K562 (cell line): ENCODE results near the gene ICAM1. TPM values are rescaled to one million over a fixed set of nuclear protein-coding genes. Genes with fewer than 3 reads are reported as not detected.

Experiments
- ATF7 ChIP-seq: fragments of 450-650 bp; IDR thresholded peaks from 2 replicates; pipeline ENCODE4 v1.7.1; 2014; ENCODE audit warnings: mild to moderate bottlenecking, moderate library complexity
- BMI1 ChIP-seq: fragments of 150-350 bp; IDR thresholded peaks from 2 replicates; pipeline ENCODE4 v1.6.1; 2014; ENCODE audit warnings: low read length
- CHD2 ChIP-seq: IDR thresholded peaks from 2 replicates; pipeline ENCODE4 v1.6.1; 2011; ENCODE audit warnings: low read depth, low read length
- DEAF1 ChIP-seq: fragments of 450-650 bp; formaldehyde crosslinking; IDR thresholded peaks from 2 replicates; pipeline ENCODE4 v1.4.0; 2020; ENCODE audit warnings: mild to moderate bottlenecking, moderate library complexity
- ESRRB ChIP-seq: fragments of 250-450 bp; sonication (Bioruptor Pico); IDR thresholded peaks from 2 replicates; pipeline ENCODE4 v1.5.0; 2020; ENCODE audit warnings: mild to moderate bottlenecking, moderate library complexity, borderline replicate concordance
- EWSR1 ChIP-seq: fragments of 450-650 bp; IDR thresholded peaks from 2 replicates; pipeline ENCODE4 v1.6.1; 2018; ENCODE audit warnings: borderline replicate concordance, mild to moderate bottlenecking, low read depth, moderate library complexity; ENCODE audit not compliant: partially characterized antibody
- HIVEP1 ChIP-seq: fragments of 250-450 bp; sonication (Bioruptor Pico); IDR thresholded peaks from 2 replicates; pipeline ENCODE4 v1.4.0; 2020; ENCODE audit warnings: mild to moderate bottlenecking
- HNRNPL ChIP-seq: fragments of 200-400 bp; formaldehyde crosslinking; IDR thresholded peaks from 2 replicates; pipeline ENCODE4 v1.6.1; 2017; ENCODE audit warnings: low read depth, mild to moderate bottlenecking, low read length
- ILF3 ChIP-seq: fragments of 450-650 bp; IDR thresholded peaks from 2 replicates; pipeline ENCODE4 v1.6.1; 2018; ENCODE audit warnings: antibody characterized with exemption, mild to moderate bottlenecking, moderate library complexity, borderline replicate concordance
- MBD2 ChIP-seq: sonication (generic); IDR thresholded peaks from 2 replicates; pipeline ENCODE4 v1.6.1; 2016; ENCODE audit warnings: low read depth, borderline replicate concordance
- MED1 ChIP-seq: sonication (generic); formaldehyde crosslinking; IDR thresholded peaks from 2 replicates; pipeline ENCODE4 v1.8.1; 2023; ENCODE audit warnings: missing genetic modification reagents, borderline replicate concordance
- MYC ChIP-seq, 2 experiments: fragments of 250-450 bp in 1 of 2; sonication (Bioruptor Pico) in 1 of 2; IDR thresholded peaks; 2 replicates each; pipeline versions ENCODE4 v1.5.1 to v1.6.1; 2012 to 2021; ENCODE audit warnings: low read depth in 2 of 2, borderline replicate concordance in 1 of 2, improper control_type of control experiment in 1 of 2, low read length in 1 of 2, mild to moderate bottlenecking in 1 of 2, moderate library complexity in 1 of 2
- POLR3G ChIP-seq: IDR thresholded peaks from 2 replicates; pipeline ENCODE4 v1.6.1; 2011; ENCODE audit not compliant: insufficient read length, insufficient replicate concordance; ENCODE audit errors: extremely low read depth
- SETDB1 ChIP-seq: IDR thresholded peaks from one replicate; pipeline ENCODE4 v1.6.1; 2012; ENCODE audit warnings: low read length, control low read depth, inconsistent platforms
- SIRT6 ChIP-seq: IDR thresholded peaks from one replicate; pipeline ENCODE4 v1.6.1; 2012; ENCODE audit warnings: low read depth, mild to moderate bottlenecking, control low read depth, inconsistent platforms, low read length, moderate library complexity
- TSC22D4 ChIP-seq: fragments of 450-650 bp; IDR thresholded peaks from 2 replicates; pipeline ENCODE4 v1.6.1; 2016; ENCODE audit warnings: missing genetic modification characterization, missing biosample characterization, control low read depth
- YBX1 ChIP-seq: fragments of 450-650 bp; IDR thresholded peaks from 2 replicates; pipeline ENCODE4 v1.7.1; 2016; ENCODE audit warnings: mild to moderate bottlenecking
- ZBTB34 ChIP-seq: fragments of 250-450 bp; sonication (Bioruptor Pico); IDR thresholded peaks from 2 replicates; pipeline ENCODE4 v1.8.0; 2021; ENCODE audit warnings: mild to moderate bottlenecking, moderate library complexity
- ZEB2 ChIP-seq: fragments of 450-650 bp; IDR thresholded peaks from 2 replicates; pipeline ENCODE4 v1.6.1; 2016
- ZNF584 ChIP-seq: fragments of 200-800 bp; sonication (Bioruptor generic); IDR thresholded peaks from 2 replicates; pipeline ENCODE4 v1.6.1; 2016; ENCODE audit warnings: low read depth, mild to moderate bottlenecking, missing genetic modification characterization, missing compliant biosample characterization
- polyA plus RNA-seq, 8 experiments: library from polyadenylated mRNA; depleted of rRNA in 4 of 8; stranded (reverse) in 5 of 8; unstranded in 3 of 8; fragments of >200 nt; fragmentation: Nextera tagmentation in 2 of 8; fragmentation: Illumina TruSeq in 1 of 8; extraction: Ambion mirVana in 2 of 8; extraction: Trizol in 1 of 8; gene quantifications; 2 replicates each; pipeline versions ENCODE4 v1.2.1 to v1.2.3, GENCODE V29; 2011 to 2014; ENCODE audit warnings: inconsistent platforms in 1 of 8, missing spikeins in 1 of 8
- total RNA-seq, 7 experiments: library from RNA; depleted of rRNA in 6 of 7; stranded (reverse); fragments of >200 nt in 6 of 7; fragmentation: Illumina TruSeq in 2 of 7; extraction: Trizol in 2 of 7; gene quantifications; 2 replicates each; pipeline versions ENCODE4 v1.2.1 to v1.2.3, GENCODE V29; 2011 to 2021; ENCODE audit warnings: low replicate concordance in 1 of 7
- TF ChIP-seq, protein P1 (sequence below), 2 experiments: fragments of 450-650 bp; IDR thresholded peaks; 2 replicates each; pipeline ENCODE4 v1.6.1; 2018; ENCODE audit warnings: mild to moderate bottlenecking in 2 of 2, low read depth in 1 of 2; ENCODE audit not compliant: partially characterized antibody in 2 of 2

The ICAM1 gene
- total and polyA plus RNA-seq, 9 of the 15 experiments (the other 6 are each of a cell fraction or from before 2014, with no cell fraction given): 2.3 to 24.4 (median 13.4) TPM

DNA sequence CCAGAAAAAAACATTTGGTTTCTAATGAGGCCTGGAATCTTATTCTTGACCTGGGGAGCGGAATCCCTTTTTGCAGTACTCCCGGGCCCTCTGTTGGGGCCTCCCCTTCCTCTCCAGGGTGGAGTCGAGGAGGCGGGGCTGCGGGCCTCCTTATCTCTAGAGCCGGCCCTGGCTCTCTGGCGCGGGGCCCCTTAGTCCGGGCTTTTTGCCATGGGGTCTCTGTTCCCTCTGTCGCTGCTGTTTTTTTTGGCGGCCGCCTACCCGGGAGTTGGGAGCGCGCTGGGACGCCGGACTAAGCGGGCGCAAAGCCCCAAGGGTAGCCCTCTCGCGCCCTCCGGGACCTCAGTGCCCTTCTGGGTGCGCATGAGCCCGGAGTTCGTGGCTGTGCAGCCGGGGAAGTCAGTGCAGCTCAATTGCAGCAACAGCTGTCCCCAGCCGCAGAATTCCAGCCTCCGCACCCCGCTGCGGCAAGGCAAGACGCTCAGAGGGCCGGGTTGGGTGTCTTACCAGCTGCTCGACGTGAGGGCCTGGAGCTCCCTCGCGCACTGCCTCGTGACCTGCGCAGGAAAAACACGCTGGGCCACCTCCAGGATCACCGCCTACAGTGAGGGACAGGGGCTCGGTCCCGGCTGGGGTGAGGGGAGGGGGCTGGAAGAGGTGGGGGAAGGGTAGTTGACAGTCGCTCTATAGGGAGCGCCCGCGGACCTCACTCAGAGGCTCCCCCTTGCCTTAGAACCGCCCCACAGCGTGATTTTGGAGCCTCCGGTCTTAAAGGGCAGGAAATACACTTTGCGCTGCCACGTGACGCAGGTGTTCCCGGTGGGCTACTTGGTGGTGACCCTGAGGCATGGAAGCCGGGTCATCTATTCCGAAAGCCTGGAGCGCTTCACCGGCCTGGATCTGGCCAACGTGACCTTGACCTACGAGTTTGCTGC, 16.1 kb downstream of the ICAM1 start, which contains the start of gene ICAM4 (continued):
- no peak for TF ChIP-seq ZNF584
- TF ChIP-seq ESRRB: no peak
- peak; percentile 41; the same call in 1 of the 2 replicates for TF ChIP-seq MBD2
- TF ChIP-seq ZBTB34: no peak
- TF ChIP-seq TSC22D4 (tag): no peak
- TF ChIP-seq CHD2: no peak
- no peak for TF ChIP-seq BMI1
- TF ChIP-seq HNRNPL: no peak
- no peak for TF ChIP-seq EWSR1
- no peak for TF ChIP-seq ZEB2
- TF ChIP-seq MED1 (CRISPR knock-in tag): no peak
- TF ChIP-seq, protein P1, sequence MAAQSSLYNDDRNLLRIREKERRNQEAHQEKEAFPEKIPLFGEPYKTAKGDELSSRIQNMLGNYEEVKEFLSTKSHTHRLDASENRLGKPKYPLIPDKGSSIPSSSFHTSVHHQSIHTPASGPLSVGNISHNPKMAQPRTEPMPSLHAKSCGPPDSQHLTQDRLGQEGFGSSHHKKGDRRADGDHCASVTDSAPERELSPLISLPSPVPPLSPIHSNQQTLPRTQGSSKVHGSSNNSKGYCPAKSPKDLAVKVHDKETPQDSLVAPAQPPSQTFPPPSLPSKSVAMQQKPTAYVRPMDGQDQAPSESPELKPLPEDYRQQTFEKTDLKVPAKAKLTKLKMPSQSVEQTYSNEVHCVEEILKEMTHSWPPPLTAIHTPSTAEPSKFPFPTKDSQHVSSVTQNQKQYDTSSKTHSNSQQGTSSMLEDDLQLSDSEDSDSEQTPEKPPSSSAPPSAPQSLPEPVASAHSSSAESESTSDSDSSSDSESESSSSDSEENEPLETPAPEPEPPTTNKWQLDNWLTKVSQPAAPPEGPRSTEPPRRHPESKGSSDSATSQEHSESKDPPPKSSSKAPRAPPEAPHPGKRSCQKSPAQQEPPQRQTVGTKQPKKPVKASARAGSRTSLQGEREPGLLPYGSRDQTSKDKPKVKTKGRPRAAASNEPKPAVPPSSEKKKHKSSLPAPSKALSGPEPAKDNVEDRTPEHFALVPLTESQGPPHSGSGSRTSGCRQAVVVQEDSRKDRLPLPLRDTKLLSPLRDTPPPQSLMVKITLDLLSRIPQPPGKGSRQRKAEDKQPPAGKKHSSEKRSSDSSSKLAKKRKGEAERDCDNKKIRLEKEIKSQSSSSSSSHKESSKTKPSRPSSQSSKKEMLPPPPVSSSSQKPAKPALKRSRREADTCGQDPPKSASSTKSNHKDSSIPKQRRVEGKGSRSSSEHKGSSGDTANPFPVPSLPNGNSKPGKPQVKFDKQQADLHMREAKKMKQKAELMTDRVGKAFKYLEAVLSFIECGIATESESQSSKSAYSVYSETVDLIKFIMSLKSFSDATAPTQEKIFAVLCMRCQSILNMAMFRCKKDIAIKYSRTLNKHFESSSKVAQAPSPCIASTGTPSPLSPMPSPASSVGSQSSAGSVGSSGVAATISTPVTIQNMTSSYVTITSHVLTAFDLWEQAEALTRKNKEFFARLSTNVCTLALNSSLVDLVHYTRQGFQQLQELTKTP (IDR thresholded peaks at IDR 0.05; ENCODE audit: low read depth in 1 of 2, partially characterized antibody in 2 of 2): peak in 1 of 2 experiments; percentile 25
- TF ChIP-seq SETDB1: no peak
- peak; percentile 39; the same call in 1 of the 2 replicates for TF ChIP-seq DEAF1
- TF ChIP-seq SIRT6: no peak
- no peak; the same call in 1 of the 2 replicates for TF ChIP-seq ATF7
- TF ChIP-seq POLR3G: no peak
- TF ChIP-seq MYC (IDR thresholded peaks at IDR 0.05; ENCODE audit: low read depth, low read length): peak; percentile 59
- TF ChIP-seq MYC (CRISPR knock-in tag; IDR thresholded peaks at IDR 0.05; ENCODE audit: borderline replicate concordance, low read depth): peak; percentile 70; the same call in 1 of the 2 replicates
- TF ChIP-seq YBX1: no peak
- no peak for TF ChIP-seq HIVEP1
- TF ChIP-seq ILF3: no peak
